Esophagus squamous epithelium (tissue), 4 donors: ENCODE data around the gene MIA2.

Source experiments
- CTCF ChIP-seq, 6 experiments: fragments of 450-650 bp in 4 of 6; fragments of 200-600 bp in 2 of 6; sonication (generic) in 2 of 6; IDR thresholded peaks; one replicate each; pipeline ENCODE4 v1.5.1; 2016 to 2019; ENCODE audit warnings: antibody characterized with exemption in 6 of 6, mild to moderate bottlenecking in 4 of 6, moderate library complexity in 4 of 6
- POLR2A ChIP-seq, 4 donors: fragments of 450-650 bp; IDR thresholded peaks; one replicate each; pipeline ENCODE4 v1.6.1; 2017; ENCODE audit warnings: antibody characterized with exemption in 4 of 4, mild to moderate bottlenecking in 4 of 4, moderate library complexity in 3 of 4

GRCh38 chr14:39233680-39234326, at the start of gene MIA2:
- TF ChIP-seq POLR2A (IDR thresholded peaks at IDR 0.05) (no peak), CTCF (IDR thresholded peaks at IDR 0.05) (no peak)
